Measurements from ENCODE around the gene MAST4.
A peak's percentile ranks its signal among the peaks of the same experiment; 100 is the strongest.

MAST4 gene

DNA sequence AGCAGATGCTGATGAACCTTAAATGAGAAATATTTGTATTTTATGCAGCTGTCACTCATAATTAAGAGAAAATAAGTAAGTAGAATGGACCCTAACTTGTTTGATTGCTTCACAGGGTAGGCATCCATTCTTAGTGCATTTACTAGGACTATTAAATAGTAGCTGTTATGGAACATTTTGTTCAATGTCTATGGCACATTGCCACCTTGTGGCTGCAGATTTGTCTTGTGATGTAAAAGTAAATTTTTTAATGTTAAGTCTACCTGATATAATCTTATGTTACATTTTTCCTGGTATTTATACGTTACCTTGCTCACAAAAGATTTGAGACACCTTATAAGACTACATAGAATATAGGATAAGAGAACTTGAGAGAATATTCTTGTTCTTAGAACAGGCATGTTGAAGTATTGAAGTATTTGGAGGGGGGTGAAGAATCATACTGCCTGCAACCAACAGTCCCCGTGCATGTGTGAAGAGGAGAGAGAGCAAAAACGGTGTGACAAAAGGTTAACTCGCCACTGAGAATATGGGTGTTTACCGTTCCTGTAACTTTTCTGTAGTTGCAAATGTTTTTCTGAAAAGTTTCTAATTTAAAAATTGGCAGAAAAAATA lies 161.1 kb downstream of the MAST4 start:
- Histone ChIP-seq H3K4me3 (ENCODE audit: low read length) (no peak overlapping the region), H3K4me2 (ENCODE audit: low read length) (no peak overlapping the region), H3K79me2 (ENCODE audit: low read length) (no peaks in the 10 kb centered on the region), H3K27ac (ENCODE audit: low read length) (no peak overlapping the region), H3K9me3 (ENCODE audit: insufficient read depth, low read length) (no peaks in the 10 kb centered on the region), H3K4me1 (ENCODE audit: low read length) (no peaks in the 10 kb centered on the region), H3K9ac (ENCODE audit: low read length) (no peak overlapping the region), H2AFZ (ENCODE audit: low read depth, low read length) (no peak overlapping the region), H3K36me3 (replicated peaks; ENCODE audit: low read depth, low read length) (no peaks in the 10 kb centered on the region), H4K20me1 (ENCODE audit: insufficient read depth, low read length) (no peaks in the 10 kb centered on the region), H3K27me3 (ENCODE audit: low read depth, low read length) (peaks cover 22% of the 10 kb centered on the region)
- no peak for TF ChIP-seq EZH2phosphoT487 (IDR thresholded peaks at IDR 0.05; ENCODE audit: low read depth)
- TF ChIP-seq, protein P1, sequence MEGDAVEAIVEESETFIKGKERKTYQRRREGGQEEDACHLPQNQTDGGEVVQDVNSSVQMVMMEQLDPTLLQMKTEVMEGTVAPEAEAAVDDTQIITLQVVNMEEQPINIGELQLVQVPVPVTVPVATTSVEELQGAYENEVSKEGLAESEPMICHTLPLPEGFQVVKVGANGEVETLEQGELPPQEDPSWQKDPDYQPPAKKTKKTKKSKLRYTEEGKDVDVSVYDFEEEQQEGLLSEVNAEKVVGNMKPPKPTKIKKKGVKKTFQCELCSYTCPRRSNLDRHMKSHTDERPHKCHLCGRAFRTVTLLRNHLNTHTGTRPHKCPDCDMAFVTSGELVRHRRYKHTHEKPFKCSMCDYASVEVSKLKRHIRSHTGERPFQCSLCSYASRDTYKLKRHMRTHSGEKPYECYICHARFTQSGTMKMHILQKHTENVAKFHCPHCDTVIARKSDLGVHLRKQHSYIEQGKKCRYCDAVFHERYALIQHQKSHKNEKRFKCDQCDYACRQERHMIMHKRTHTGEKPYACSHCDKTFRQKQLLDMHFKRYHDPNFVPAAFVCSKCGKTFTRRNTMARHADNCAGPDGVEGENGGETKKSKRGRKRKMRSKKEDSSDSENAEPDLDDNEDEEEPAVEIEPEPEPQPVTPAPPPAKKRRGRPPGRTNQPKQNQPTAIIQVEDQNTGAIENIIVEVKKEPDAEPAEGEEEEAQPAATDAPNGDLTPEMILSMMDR (IDR thresholded peaks at IDR 0.05; ENCODE audit: low read depth, low read length): peak; percentile 59

DNA sequence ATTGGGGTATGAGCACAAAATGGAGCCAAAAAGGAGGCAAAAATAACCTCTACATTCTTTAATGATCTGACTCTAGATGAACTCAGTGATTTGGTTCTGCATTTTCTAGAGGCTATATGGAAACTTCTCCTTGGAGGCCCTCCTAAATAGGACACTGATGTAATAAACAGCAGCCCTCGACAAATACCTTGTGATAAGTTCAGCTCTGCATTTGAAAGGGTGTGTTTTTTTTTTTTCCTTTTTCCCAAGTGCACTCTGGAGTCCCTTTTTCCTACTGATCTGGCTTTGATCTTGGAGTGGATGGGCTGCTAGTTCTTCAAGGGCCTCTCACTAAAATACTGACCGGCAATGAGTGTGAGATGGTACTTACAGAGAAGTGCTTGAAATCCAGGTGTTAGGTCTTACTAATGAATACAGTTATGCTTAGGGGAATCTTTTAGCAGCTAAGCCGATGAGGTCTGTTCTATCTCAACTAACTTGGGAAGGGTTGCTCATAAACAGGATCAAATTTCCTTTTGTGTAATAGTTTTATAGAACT lies 161.7 kb downstream of the MAST4 start:
- Histone ChIP-seq H3K4me2 (ENCODE audit: low read length) (no peak overlapping the region), H3K9me3 (ENCODE audit: insufficient read depth, low read length) (no peaks in the 10 kb centered on the region), H3K27ac (ENCODE audit: low read length) (no peak overlapping the region), H4K20me1 (ENCODE audit: insufficient read depth, low read length) (no peaks in the 10 kb centered on the region), H3K4me3 (ENCODE audit: low read length) (no peak overlapping the region), H3K4me1 (ENCODE audit: low read length) (no peaks in the 10 kb centered on the region), H3K36me3 (replicated peaks; ENCODE audit: low read depth, low read length) (no peaks in the 10 kb centered on the region), H3K79me2 (ENCODE audit: low read length) (no peaks in the 10 kb centered on the region), H3K9ac (ENCODE audit: low read length) (no peak overlapping the region), H2AFZ (ENCODE audit: low read depth, low read length) (no peak overlapping the region), H3K27me3 (ENCODE audit: low read depth, low read length) (peaks cover 22% of the 10 kb centered on the region)
- no peak for TF ChIP-seq EZH2phosphoT487 (IDR thresholded peaks at IDR 0.05; ENCODE audit: low read depth)
- TF ChIP-seq, protein P1 (IDR thresholded peaks at IDR 0.05; ENCODE audit: low read depth, low read length): no peak

DNA sequence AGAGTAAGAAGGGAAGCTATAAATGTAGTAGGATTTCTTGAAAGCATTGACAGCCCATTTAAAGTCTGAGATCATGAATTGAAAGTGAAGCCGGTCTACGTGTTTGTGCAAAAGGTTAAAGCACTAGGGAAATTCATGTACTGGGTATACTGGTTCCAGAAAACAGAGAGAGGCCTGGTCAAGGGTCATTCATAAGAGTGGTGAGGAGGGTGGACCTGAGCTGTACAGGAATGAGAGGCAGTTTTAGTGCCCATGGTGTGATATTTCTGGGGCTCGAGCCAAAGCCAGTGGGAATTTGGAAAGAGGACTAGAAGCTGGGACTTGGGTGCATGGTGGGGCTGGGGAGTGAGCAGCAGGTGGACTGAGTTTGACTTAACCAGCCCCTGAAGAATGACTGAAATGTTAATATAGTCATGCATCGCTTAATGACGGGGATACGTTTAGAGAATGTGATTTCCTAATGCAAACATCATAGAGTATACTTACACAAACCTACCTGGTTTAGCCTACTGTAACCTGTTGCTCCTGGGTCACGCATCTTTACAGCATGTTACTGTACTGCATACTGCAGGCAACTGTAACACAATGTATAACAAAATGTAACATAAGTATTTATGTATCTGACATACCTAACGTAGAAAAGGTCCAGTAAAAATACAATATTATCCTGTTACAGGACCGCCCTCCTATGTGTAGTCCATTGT lies 173.0 kb downstream of the MAST4 start:
- no peak overlapping the region for H3K4me2 ChIP-seq (ENCODE audit: low read length)
- H3K9ac ChIP-seq (ENCODE audit: low read length): no peak overlapping the region
- no peak overlapping the region for H3K4me3 ChIP-seq (ENCODE audit: low read length)
- H3K27ac ChIP-seq (ENCODE audit: low read length): no peak overlapping the region
- H3K79me2 ChIP-seq (ENCODE audit: low read length): no peaks in the 10 kb centered on the region
- H2AFZ ChIP-seq (ENCODE audit: low read depth, low read length): no peak overlapping the region
- TF ChIP-seq, protein P1 (IDR thresholded peaks at IDR 0.05; ENCODE audit: low read depth, low read length): no peak
- no peak for TF ChIP-seq EZH2phosphoT487 (IDR thresholded peaks at IDR 0.05; ENCODE audit: low read depth)
- H3K9me3 ChIP-seq (ENCODE audit: insufficient read depth, low read length): no peaks in the 10 kb centered on the region
- 0 out of 2 replicates have a peak, but pooled peaks cover 1% of the 10 kb centered on the region for H3K27me3 ChIP-seq (ENCODE audit: low read depth, low read length)
- no peaks in the 10 kb centered on the region for H3K36me3 ChIP-seq (replicated peaks; ENCODE audit: low read depth, low read length)
- H4K20me1 ChIP-seq (ENCODE audit: insufficient read depth, low read length): no peaks in the 10 kb centered on the region
- peaks cover 37% of the 10 kb centered on the region for H3K4me1 ChIP-seq (ENCODE audit: low read length)

DNA sequence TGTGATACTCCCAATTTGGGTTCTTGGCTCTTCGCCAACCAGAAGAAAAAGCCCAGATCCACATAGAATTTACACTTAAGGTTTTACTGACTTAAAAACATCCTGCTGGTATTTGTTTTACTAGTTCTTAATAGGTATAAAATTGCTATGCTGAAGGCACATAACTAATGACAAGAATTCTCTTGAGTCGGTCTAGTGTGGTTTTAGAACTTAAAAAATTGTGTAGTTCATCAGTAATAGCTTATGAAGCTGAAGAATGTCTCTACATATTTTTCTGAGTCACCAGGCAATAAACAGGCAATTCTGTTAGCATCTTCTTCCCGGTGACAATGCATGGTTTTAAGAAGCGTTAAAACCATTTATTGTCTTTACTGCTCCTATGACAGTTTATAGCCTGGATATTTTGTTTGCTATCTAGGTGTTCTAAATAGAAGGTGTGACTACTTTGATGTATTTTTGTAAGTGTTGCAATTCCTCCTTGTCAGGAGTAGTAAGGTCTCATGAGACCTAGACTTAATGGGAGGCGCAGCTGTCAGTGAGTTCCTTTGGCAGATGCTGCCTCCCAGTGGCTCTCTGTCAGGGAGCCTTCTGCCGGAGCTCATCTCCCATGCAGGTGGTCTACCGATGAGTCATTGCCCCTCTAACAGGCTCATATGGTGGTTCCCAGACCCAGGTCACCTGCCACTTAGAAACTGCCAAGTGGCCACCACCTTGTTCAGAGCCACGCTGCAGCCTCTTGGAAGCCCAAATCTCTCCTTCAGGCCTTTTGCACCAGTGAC lies 173.8 kb downstream of the MAST4 start:
- no peak overlapping the region for H3K9ac ChIP-seq (ENCODE audit: low read length)
- no peaks in the 10 kb centered on the region for H3K27me3 ChIP-seq (ENCODE audit: low read depth, low read length)
- H3K4me2 ChIP-seq (ENCODE audit: low read length): no peak overlapping the region
- TF ChIP-seq, protein P1 (IDR thresholded peaks at IDR 0.05; ENCODE audit: low read depth, low read length): peak; percentile 56
- TF ChIP-seq EZH2phosphoT487 (IDR thresholded peaks at IDR 0.05; ENCODE audit: low read depth): no peak
- H2AFZ ChIP-seq (ENCODE audit: low read depth, low read length): no peak overlapping the region
- H3K4me1 ChIP-seq (ENCODE audit: low read length): peaks cover 37% of the 10 kb centered on the region
- no peaks in the 10 kb centered on the region for H4K20me1 ChIP-seq (ENCODE audit: insufficient read depth, low read length)
- no peak overlapping the region for H3K4me3 ChIP-seq (ENCODE audit: low read length)
- H3K27ac ChIP-seq (ENCODE audit: low read length): no peak overlapping the region
- no peaks in the 10 kb centered on the region for H3K36me3 ChIP-seq (replicated peaks; ENCODE audit: low read depth, low read length)
- no peaks in the 10 kb centered on the region for H3K79me2 ChIP-seq (ENCODE audit: low read length)
- H3K9me3 ChIP-seq (ENCODE audit: insufficient read depth, low read length): no peaks in the 10 kb centered on the region

Data from OCI-LY3 (cell line).